HepG2 (cell line): Measurements from ENCODE around the gene BABAM2. TPM values are rescaled to one million over a fixed set of nuclear protein-coding genes. Genes with fewer than 3 reads are reported as not detected.

Experiments
- BCL6 ChIP-seq: IDR thresholded peaks from 2 replicates; pipeline ENCODE4 v1.6.1; 2016; ENCODE audit warnings: missing genetic modification reagents, missing compliant biosample characterization
- DMAP1 ChIP-seq: IDR thresholded peaks from 2 replicates; pipeline ENCODE4 v1.6.1; 2016
- E2F2 ChIP-seq: sonication (generic); formaldehyde crosslinking; IDR thresholded peaks from 2 replicates; pipeline ENCODE4 v1.4.0; 2020; ENCODE audit warnings: missing genetic modification reagents, borderline replicate concordance
- ELF3 ChIP-seq: IDR thresholded peaks from 2 replicates; pipeline ENCODE4 v1.6.1; 2016; ENCODE audit warnings: missing genetic modification reagents, missing compliant biosample characterization
- KDM1A ChIP-seq: IDR thresholded peaks from 2 replicates; pipeline ENCODE4 v1.6.1; 2016; ENCODE audit warnings: missing compliant biosample characterization
- MIER3 ChIP-seq: IDR thresholded peaks from 2 replicates; pipeline ENCODE4 v1.6.1; 2016; ENCODE audit warnings: missing compliant biosample characterization, borderline replicate concordance
- MXD4 ChIP-seq: IDR thresholded peaks from 2 replicates; pipeline ENCODE4 v1.6.1; 2016; ENCODE audit warnings: mild to moderate bottlenecking, missing biosample characterization, missing genetic modification reagents
- PCBP1 ChIP-seq: fragments of 200-400 bp; formaldehyde crosslinking; IDR thresholded peaks from 2 replicates; pipeline ENCODE4 v1.6.1; 2017; ENCODE audit warnings: mild to moderate bottlenecking, low read depth, low read length, borderline replicate concordance
- PCBP2 ChIP-seq: fragments of 200-400 bp; formaldehyde crosslinking; optimal IDR thresholded peaks from 2 replicates; pipeline ENCODE3; 2018; ENCODE audit warnings: low read length, low read depth; ENCODE audit not compliant: poor library complexity, severe bottlenecking
- RNF2 ChIP-seq: fragments of 450-650 bp; conservative IDR thresholded peaks from 2 replicates; pipeline ENCODE4 v1.6.1; 2016; ENCODE audit warnings: low read depth
- SALL2 ChIP-seq: sonication (generic); formaldehyde crosslinking; IDR thresholded peaks from 2 replicates; pipeline ENCODE4 v1.8.1; 2023; ENCODE audit warnings: mild to moderate bottlenecking, missing genetic modification reagents, inconsistent platforms
- SATB2 ChIP-seq: sonication (generic); formaldehyde crosslinking; IDR thresholded peaks from 2 replicates; pipeline ENCODE4 v1.5.0; 2020; ENCODE audit warnings: missing genetic modification reagents
- SMAD1 ChIP-seq: sonication (generic); formaldehyde crosslinking; IDR thresholded peaks from 2 replicates; pipeline ENCODE4 v1.4.0; 2020; ENCODE audit warnings: missing genetic modification reagents, low read depth, mild to moderate bottlenecking, borderline replicate concordance
- ZFP36L2 ChIP-seq: sonication (generic); formaldehyde crosslinking; IDR thresholded peaks from 2 replicates; pipeline ENCODE4 v1.4.0; 2020; ENCODE audit warnings: missing genetic modification reagents
- ZGPAT ChIP-seq: IDR thresholded peaks from 2 replicates; pipeline ENCODE4 v1.6.1; 2016; ENCODE audit warnings: mild to moderate bottlenecking
- ZNF143 ChIP-seq: sonication (generic); formaldehyde crosslinking; IDR thresholded peaks from 2 replicates; pipeline ENCODE4 v1.4.0; 2020; ENCODE audit warnings: missing genetic modification reagents
- ZNF496 ChIP-seq: sonication (generic); formaldehyde crosslinking; IDR thresholded peaks from 2 replicates; pipeline ENCODE4 v1.8.1; 2023; ENCODE audit warnings: mild to moderate bottlenecking, moderate library complexity, missing genetic modification reagents; ENCODE audit not compliant: insufficient replicate concordance
- ZNF501 ChIP-seq: sonication (generic); formaldehyde crosslinking; IDR thresholded peaks from 2 replicates; pipeline ENCODE4 v1.5.1; 2020; ENCODE audit warnings: mild to moderate bottlenecking, moderate library complexity, missing genetic modification reagents
- ZNF883 ChIP-seq: sonication (generic); formaldehyde crosslinking; IDR thresholded peaks from 2 replicates; pipeline ENCODE4 v1.5.1; 2020; ENCODE audit warnings: mild to moderate bottlenecking, missing genetic modification reagents; ENCODE audit errors: not compliant biosample characterization
- ZSCAN20 ChIP-seq: sonication (generic); formaldehyde crosslinking; IDR thresholded peaks from 2 replicates; pipeline ENCODE4 v1.4.0; 2020; ENCODE audit warnings: missing genetic modification reagents, mild to moderate bottlenecking, borderline replicate concordance
- polyA plus RNA-seq, 8 experiments: library from polyadenylated mRNA; depleted of rRNA in 3 of 8; stranded (reverse) in 7 of 8; unstranded in 1 of 8; fragments of >200 nt; fragmentation: Illumina TruSeq in 4 of 8; extraction: Trizol in 4 of 8; gene quantifications; 2 replicates each; pipeline versions ENCODE4 v1.2.1 to v1.2.3, GENCODE V29; 2011 to 2016; ENCODE audit warnings: low read depth in 4 of 8, missing spikeins in 1 of 8, mixed read lengths in 1 of 8; ENCODE audit not compliant: insufficient read depth in 1 of 8
- total RNA-seq, 5 experiments: library from RNA; depleted of rRNA; stranded (reverse); fragments of >200 nt; fragmentation: Illumina TruSeq; extraction: Trizol; gene quantifications; 2 replicates each; pipeline ENCODE4 v1.2.3, GENCODE V29; 2016; ENCODE audit warnings: low read depth in 1 of 5
- TF ChIP-seq, protein P1 (sequence below): sonication (generic); formaldehyde crosslinking; IDR thresholded peaks from 2 replicates; pipeline ENCODE4 v1.8.0; 2022; ENCODE audit warnings: mild to moderate bottlenecking, missing genetic modification reagents; ENCODE audit not compliant: insufficient replicate concordance
- TF ChIP-seq, protein P2 (sequence below): sonication (generic); formaldehyde crosslinking; IDR thresholded peaks from 2 replicates; pipeline ENCODE4 v1.5.0; 2020; ENCODE audit warnings: mild to moderate bottlenecking, missing genetic modification reagents, moderate library complexity
- TF ChIP-seq, protein P3 (sequence below): IDR thresholded peaks from 2 replicates; pipeline ENCODE4 v1.6.1; 2012; ENCODE audit warnings: low read depth, low read length, improper control_type of control experiment

BABAM2 gene
- total and polyA plus RNA-seq, 2 of the 13 experiments (the other 11 are each of a cell fraction or from before 2014, with no cell fraction given) = 24.9 to 28.0 TPM

- 0 out of 2 replicates have a peak, but pooled peaks have one; percentile 15 for TF ChIP-seq BCL6 (CRISPR knock-in tag)
- TF ChIP-seq, protein P1, sequence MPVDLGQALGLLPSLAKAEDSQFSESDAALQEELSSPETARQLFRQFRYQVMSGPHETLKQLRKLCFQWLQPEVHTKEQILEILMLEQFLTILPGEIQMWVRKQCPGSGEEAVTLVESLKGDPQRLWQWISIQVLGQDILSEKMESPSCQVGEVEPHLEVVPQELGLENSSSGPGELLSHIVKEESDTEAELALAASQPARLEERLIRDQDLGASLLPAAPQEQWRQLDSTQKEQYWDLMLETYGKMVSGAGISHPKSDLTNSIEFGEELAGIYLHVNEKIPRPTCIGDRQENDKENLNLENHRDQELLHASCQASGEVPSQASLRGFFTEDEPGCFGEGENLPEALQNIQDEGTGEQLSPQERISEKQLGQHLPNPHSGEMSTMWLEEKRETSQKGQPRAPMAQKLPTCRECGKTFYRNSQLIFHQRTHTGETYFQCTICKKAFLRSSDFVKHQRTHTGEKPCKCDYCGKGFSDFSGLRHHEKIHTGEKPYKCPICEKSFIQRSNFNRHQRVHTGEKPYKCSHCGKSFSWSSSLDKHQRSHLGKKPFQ (CRISPR knock-in tag) = no peak
- TF ChIP-seq PCBP1 = no peak
- TF ChIP-seq PCBP2 = no peak
- no peak for TF ChIP-seq SATB2 (CRISPR knock-in tag)
- TF ChIP-seq SMAD1 (CRISPR knock-in tag) = no peak
- no peak for TF ChIP-seq ZSCAN20 (CRISPR knock-in tag)
- TF ChIP-seq MXD4 (CRISPR knock-in tag) = no peak
- TF ChIP-seq, protein P2, sequence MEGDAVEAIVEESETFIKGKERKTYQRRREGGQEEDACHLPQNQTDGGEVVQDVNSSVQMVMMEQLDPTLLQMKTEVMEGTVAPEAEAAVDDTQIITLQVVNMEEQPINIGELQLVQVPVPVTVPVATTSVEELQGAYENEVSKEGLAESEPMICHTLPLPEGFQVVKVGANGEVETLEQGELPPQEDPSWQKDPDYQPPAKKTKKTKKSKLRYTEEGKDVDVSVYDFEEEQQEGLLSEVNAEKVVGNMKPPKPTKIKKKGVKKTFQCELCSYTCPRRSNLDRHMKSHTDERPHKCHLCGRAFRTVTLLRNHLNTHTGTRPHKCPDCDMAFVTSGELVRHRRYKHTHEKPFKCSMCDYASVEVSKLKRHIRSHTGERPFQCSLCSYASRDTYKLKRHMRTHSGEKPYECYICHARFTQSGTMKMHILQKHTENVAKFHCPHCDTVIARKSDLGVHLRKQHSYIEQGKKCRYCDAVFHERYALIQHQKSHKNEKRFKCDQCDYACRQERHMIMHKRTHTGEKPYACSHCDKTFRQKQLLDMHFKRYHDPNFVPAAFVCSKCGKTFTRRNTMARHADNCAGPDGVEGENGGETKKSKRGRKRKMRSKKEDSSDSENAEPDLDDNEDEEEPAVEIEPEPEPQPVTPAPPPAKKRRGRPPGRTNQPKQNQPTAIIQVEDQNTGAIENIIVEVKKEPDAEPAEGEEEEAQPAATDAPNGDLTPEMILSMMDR (CRISPR knock-in tag) = no peak
- TF ChIP-seq ZNF501 (CRISPR knock-in tag) = no peak
- TF ChIP-seq, protein P3, sequence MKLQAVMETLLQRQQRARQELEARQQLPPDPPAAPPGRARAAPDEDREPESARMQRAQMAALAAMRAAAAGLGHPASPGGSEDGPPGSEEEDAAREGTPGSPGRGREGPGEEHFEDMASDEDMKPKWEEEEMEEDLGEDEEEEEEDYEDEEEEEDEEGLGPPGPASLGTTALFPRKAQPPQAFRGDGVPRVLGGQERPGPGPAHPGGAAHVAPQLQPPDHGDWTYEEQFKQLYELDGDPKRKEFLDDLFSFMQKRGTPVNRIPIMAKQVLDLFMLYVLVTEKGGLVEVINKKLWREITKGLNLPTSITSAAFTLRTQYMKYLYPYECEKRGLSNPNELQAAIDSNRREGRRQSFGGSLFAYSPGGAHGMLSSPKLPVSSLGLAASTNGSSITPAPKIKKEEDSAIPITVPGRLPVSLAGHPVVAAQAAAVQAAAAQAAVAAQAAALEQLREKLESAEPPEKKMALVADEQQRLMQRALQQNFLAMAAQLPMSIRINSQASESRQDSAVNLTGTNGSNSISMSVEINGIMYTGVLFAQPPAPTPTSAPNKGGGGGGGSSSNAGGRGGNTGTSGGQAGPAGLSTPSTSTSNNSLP = no peak
- TF ChIP-seq DMAP1 (CRISPR knock-in tag) = no peak
- TF ChIP-seq RNF2 = no peak
- TF ChIP-seq ZGPAT = no peak
- no peak for TF ChIP-seq ZFP36L2 (CRISPR knock-in tag)
- TF ChIP-seq ZNF883 (CRISPR knock-in tag) = no peak
- TF ChIP-seq E2F2 = no peak
- TF ChIP-seq KDM1A = no peak
- TF ChIP-seq ZNF496 (CRISPR knock-in tag) = no peak
- TF ChIP-seq MIER3 = 0 out of 2 replicates have a peak, but pooled peaks have one; percentile 67
- TF ChIP-seq ZNF143 (CRISPR knock-in tag) = no peak
- TF ChIP-seq SALL2 (CRISPR knock-in tag) = no peak
- TF ChIP-seq ELF3 (CRISPR knock-in tag) = no peak; the same call in 1 of the 2 replicates
These were observed 281.8 kb downstream of the BABAM2 start (continued) for GRCh38 chr2:28172114-28172898.
